K562 (cell line): ENCODE measurements around the gene RAD54L. TPM values are rescaled to one million over a fixed set of nuclear protein-coding genes. Genes with fewer than 3 reads are reported as not detected.
A peak's percentile ranks its signal among the peaks of the same experiment; 100 is the strongest.

Experiments used
- ATAC-seq: fragments of 200-7000 bp; cut with Tn5 transposase; 3 replicates; pipeline ENCODE4 v1.9.1; 2020; ENCODE audit warnings: moderate library complexity
- BruUV-seq: library from RNA; stranded (reverse); fragments of 400-500 nt; replicated peaks from 2 replicates; lab custom pipeline; 2021; lab: Mats Ljungman, UMichigan
- CTCF ChIA-PET: fragments of 300-600 bp; formaldehyde crosslinking; extraction: SDS; loops from one replicate; lab custom pipeline; 2021; ENCODE audit warnings: low intra/inter-chr PET ratio; lab: Yijun Ruan, JAX
- POLR2A ChIA-PET: fragments of 300-600, 350-650 bp; sonication (Branson Sonifier 250); formaldehyde crosslinking; extraction: SDS; loops from one replicate; lab custom pipeline; 2021; ENCODE audit warnings: antibody characterized with exemption, inconsistent platforms; lab: Yijun Ruan, JAX
- DNase-seq, 4 experiments: peaks; one replicate each; pipeline versions ENCODE4 v3.0.0 to v3.0.0-alpha.2; 2011 to 2018; ENCODE audit warnings: low spot score in 3 of 4, mixed read lengths in 3 of 4; ENCODE audit errors: extremely low read depth in 1 of 4
- FAIRE-seq: peaks from 2 replicates; lab custom pipeline; 2011; peaks lifted over from hg19 to GRCh38; lab: Jason Lieb, UNC
- H2AFZ ChIP-seq: 2 replicates; pipeline ENCODE4 v1.6.0; 2011; ENCODE audit warnings: low read depth, low read length, control low read depth, inconsistent platforms
- H3K27ac ChIP-seq: fragments of 200-600 bp; 3 replicates; pipeline ENCODE4 v1.8.0; 2011; ENCODE audit warnings: low read depth, mild to moderate bottlenecking, control low read depth, inconsistent platforms, low read length, moderate library complexity, mixed read lengths; ENCODE audit errors: extremely low read depth
- H3K27me3 ChIP-seq, 2 experiments: fragments of 300-600 bp in 1 of 2; 2 replicates in 1 of 2; 3 replicates in 1 of 2; pipeline versions ENCODE4 v1.6.0 to v1.8.0; 2011; ENCODE audit warnings: inconsistent platforms in 2 of 2, low read length in 2 of 2, mild to moderate bottlenecking in 1 of 2, mixed read lengths in 1 of 2, moderate library complexity in 1 of 2; ENCODE audit not compliant: control insufficient read depth in 2 of 2, insufficient read depth in 2 of 2
- H3K36me3 ChIP-seq: fragments of 300-600 bp; 3 replicates; pipeline ENCODE4 v1.8.0; 2011; ENCODE audit warnings: mild to moderate bottlenecking, low read length, inconsistent platforms; ENCODE audit not compliant: control insufficient read depth, insufficient read depth
- H3K4me1 ChIP-seq, 2 experiments: fragments of 200-600 bp in 1 of 2; replicated peaks in 1 of 2; 2 replicates in 1 of 2; 3 replicates in 1 of 2; pipeline versions ENCODE4 v1.5.1 to v1.8.0; 2011; ENCODE audit warnings: inconsistent platforms in 2 of 2, low read length in 2 of 2, mild to moderate bottlenecking in 1 of 2, mixed read lengths in 1 of 2, moderate library complexity in 1 of 2; ENCODE audit not compliant: control insufficient read depth in 2 of 2, insufficient read depth in 2 of 2
- H3K4me2 ChIP-seq: 2 replicates; pipeline ENCODE4 v1.6.1; 2011; ENCODE audit warnings: low read length, control low read depth, inconsistent platforms, mixed read lengths; ENCODE audit not compliant: insufficient read depth
- H3K4me3 ChIP-seq: fragments of 200-600 bp; sonication (generic), shearing (Covaris generic); 2 replicates; pipeline ENCODE4 v1.5.1; 2016; ENCODE audit warnings: control low read depth, inconsistent platforms
- H3K79me2 ChIP-seq: fragments of 200-600 bp; 3 replicates; pipeline ENCODE4 v1.8.0; 2011; ENCODE audit warnings: low read length, inconsistent platforms; ENCODE audit not compliant: control insufficient read depth, insufficient read depth
- H3K9ac ChIP-seq, 2 experiments: 2 replicates each; pipeline versions ENCODE4 v1.6.0 to v1.6.1; 2011; ENCODE audit warnings: low read depth in 2 of 2, low read length in 2 of 2, control low read depth in 1 of 2, inconsistent platforms in 1 of 2, mild to moderate bottlenecking in 1 of 2, mixed read lengths in 1 of 2; ENCODE audit not compliant: insufficient read depth in 1 of 2
- H3K9me1 ChIP-seq: one replicate; pipeline ENCODE4 v1.6.0; 2011; ENCODE audit warnings: inconsistent platforms, mild to moderate bottlenecking, low read length, moderate library complexity; ENCODE audit not compliant: control insufficient read depth, insufficient read depth
- H3K9me3 ChIP-seq: replicated peaks from 2 replicates; pipeline ENCODE4 v1.5.1; 2011; ENCODE audit warnings: low read depth, low read length, inconsistent platforms; ENCODE audit not compliant: control insufficient read depth, insufficient read depth
- H4K20me1 ChIP-seq: replicated peaks from 2 replicates; pipeline ENCODE4 v1.6.1; 2011; ENCODE audit warnings: low read length, inconsistent platforms, mixed read lengths; ENCODE audit not compliant: control insufficient read depth, insufficient read depth
- CBX1 ChIP-seq: sonication (generic); IDR thresholded peaks from 2 replicates; pipeline ENCODE4 v1.6.1; 2016; ENCODE audit warnings: antibody characterized with exemption, low read depth, mild to moderate bottlenecking
- HIVEP1 ChIP-seq: fragments of 250-450 bp; sonication (Bioruptor Pico); IDR thresholded peaks from 2 replicates; pipeline ENCODE4 v1.4.0; 2020; ENCODE audit warnings: mild to moderate bottlenecking
- HMG20B ChIP-seq: fragments of 250-450 bp; sonication (Bioruptor Pico); IDR thresholded peaks from 2 replicates; pipeline ENCODE4 v1.5.0; 2021; ENCODE audit warnings: mild to moderate bottlenecking
- KAT2B ChIP-seq: IDR thresholded peaks from one replicate; pipeline ENCODE4 v1.6.1; 2012; ENCODE audit warnings: low read depth, mild to moderate bottlenecking, control low read depth, inconsistent platforms, low read length, moderate library complexity
- KAT7 ChIP-seq: sonication (generic); formaldehyde crosslinking; IDR thresholded peaks from 2 replicates; pipeline ENCODE4 v1.8.0; 2022; ENCODE audit warnings: missing genetic modification reagents, mild to moderate bottlenecking, borderline replicate concordance
- MAFK ChIP-seq: IDR thresholded peaks from 2 replicates; pipeline ENCODE4 v1.6.1; 2011; ENCODE audit warnings: low read length, improper control_type of control experiment
- NCOA4 ChIP-seq: fragments of 450-650 bp; IDR thresholded peaks from 2 replicates; pipeline ENCODE4 v1.6.1; 2018; ENCODE audit warnings: mild to moderate bottlenecking; ENCODE audit not compliant: partially characterized antibody
- NR0B1 ChIP-seq: fragments of 450-650 bp; IDR thresholded peaks from one replicate; pipeline ENCODE4 v1.6.1; 2018; ENCODE audit warnings: mild to moderate bottlenecking, moderate library complexity; ENCODE audit not compliant: partially characterized antibody
- TCF15 ChIP-seq: fragments of 250-450 bp; sonication (Bioruptor Pico); IDR thresholded peaks from 2 replicates; pipeline ENCODE4 v1.8.0; 2022; ENCODE audit warnings: moderate library complexity, mild to moderate bottlenecking, inconsistent platforms
- THRA ChIP-seq: fragments of 450-650 bp; IDR thresholded peaks from 2 replicates; pipeline ENCODE4 v1.6.1; 2017; ENCODE audit warnings: mild to moderate bottlenecking, moderate library complexity
- ZNF586 ChIP-seq: fragments of 450-650 bp; formaldehyde crosslinking; conservative IDR thresholded peaks from 2 replicates; pipeline ENCODE4 v1.4.0; 2020; ENCODE audit warnings: mild to moderate bottlenecking, moderate library complexity
- WGBS: fragments of 100-300 bp; shearing (Covaris generic); methylation state at CpG from one replicate; pipeline ENCODE4 v1.1.6; 2016; ENCODE audit warnings: low coverage, mixed read lengths; ENCODE audit not compliant: insufficient coverage; ENCODE audit errors: missing lambda C conversion rate; 5-methylcytosine and 5-hydroxymethylcytosine counted together
- in situ Hi-C: fragments of 300-500 bp; cut with MboI; formaldehyde crosslinking; loops from 4 replicates; pipeline ENCODE4 v1.15.0; 2018; ENCODE audit warnings: inconsistent platforms, mixed read lengths
- intact Hi-C: fragments of 100-400 bp; cut with micrococcal nuclease; formaldehyde crosslinking; loops from 2 replicates; pipeline ENCODE4 v1.14.2; 2022
- polyA plus RNA-seq, 8 experiments: library from polyadenylated mRNA; depleted of rRNA in 4 of 8; stranded (reverse) in 5 of 8; unstranded in 3 of 8; fragments of >200 nt; fragmentation: Nextera tagmentation in 2 of 8; fragmentation: Illumina TruSeq in 1 of 8; extraction: Ambion mirVana in 2 of 8; extraction: Trizol in 1 of 8; gene quantifications; 2 replicates each; pipeline versions ENCODE4 v1.2.1 to v1.2.3, GENCODE V29; 2011 to 2014; ENCODE audit warnings: inconsistent platforms in 1 of 8, missing spikeins in 1 of 8
- total RNA-seq, 7 experiments: library from RNA; depleted of rRNA in 6 of 7; stranded (reverse); fragments of >200 nt in 6 of 7; fragmentation: Illumina TruSeq in 2 of 7; extraction: Trizol in 2 of 7; gene quantifications; 2 replicates each; pipeline versions ENCODE4 v1.2.1 to v1.2.3, GENCODE V29; 2011 to 2021; ENCODE audit warnings: low replicate concordance in 1 of 7

Gene RAD54L
- total and polyA plus RNA-seq, 9 of the 15 experiments (the other 6 are each of a cell fraction or from before 2014, with no cell fraction given): 17.9 to 92.3 (median 37.5) TPM

GRCh38 chr1:46203738-46204405 lies 43.7 kb upstream of the RAD54L start:
- H3K36me3 ChIP-seq: no peaks in the 10 kb centered on the region
- H3K9ac ChIP-seq: peak overlapping the region; percentile 46 to 92; a peak in 3 of 4 replicates
- peak; percentile 15 for FAIRE-seq

GRCh38 chr1:46204406-46204742 lies 43.2 kb upstream of the RAD54L start:
- ATAC-seq: no peak
- intact Hi-C loops: no loop called here
- H3K27me3 ChIP-seq: no peaks in the 10 kb centered on the region
- H3K9ac ChIP-seq: peak overlapping the region in 1 of 2 experiments; percentile 36; a peak in 1 of 4 replicates
- WGBS: 76% methylated on average over 5 of the region's 5 CpGs
- no peaks in the 10 kb centered on the region for H3K79me2 ChIP-seq
- in situ Hi-C loops: no loop called here
- H3K4me2 ChIP-seq: no peak overlapping the region
- FAIRE-seq: no peak
- POLR2A ChIA-PET: interaction anchor here (0.6 to 1.1 kb wide), 4 partner anchors 14 to 233 kb away, joined by 3 to 5 read pairs (median 3); no protein-coding TSS in a partner anchor
- no TSS peak for BruUV-seq
- H3K4me1 ChIP-seq: peaks cover 12 to 25% of the 10 kb centered on the region in 2 experiments
- no peaks in the 10 kb centered on the region for H4K20me1 ChIP-seq
- H2AFZ ChIP-seq: no peak overlapping the region
- DNase-seq: no peak
- CTCF ChIA-PET: no interaction called here
- no peak overlapping the region for H3K4me3 ChIP-seq
- H3K27ac ChIP-seq: no peak overlapping the region
- no peaks in the 10 kb centered on the region for H3K9me3 ChIP-seq
- no peaks in the 10 kb centered on the region for H3K36me3 ChIP-seq
- H3K9me1 ChIP-seq: no peaks in the 10 kb centered on the region
- no peak for TF ChIP-seq ZNF586 (CRISPR knock-in tag)
- no peak for TF ChIP-seq MAFK
- no peak for TF ChIP-seq KAT2B
- TF ChIP-seq HMG20B (CRISPR knock-in tag): no peak
- no peak for TF ChIP-seq NCOA4
- no peak for TF ChIP-seq THRA
- TF ChIP-seq NR0B1: no peak
- no peak for TF ChIP-seq HIVEP1 (CRISPR knock-in tag)

More at GRCh38 chr1:46203738-46204405, 43.7 kb upstream of the RAD54L start:
- 55% methylated on average over 13 of the region's 14 CpGs for WGBS
- Histone ChIP-seq H3K27ac (no peak overlapping the region), H3K9me3 (no peaks in the 10 kb centered on the region), H3K4me2 (peak overlapping the region; percentile 85), H3K79me2 (peaks cover 2% of the 10 kb centered on the region; the same call in 1 of the 3 replicates), H4K20me1 (no peaks in the 10 kb centered on the region), H3K27me3 (no peaks in the 10 kb centered on the region), H3K9me1 (no peaks in the 10 kb centered on the region), H3K4me3 (peak overlapping the region; percentile 59), H2AFZ (peak overlapping the region; percentile 91), H3K4me1 (peaks cover 14 to 29% of the 10 kb centered on the region in 2 experiments)
- BruUV-seq: no TSS peak
- DNase-seq (peak in 1 of 4 experiments; percentile 10), ATAC-seq (no peak)
- POLR2A ChIA-PET: interaction anchor here (0.6 to 1.1 kb wide), 5 partner anchors 12 to 425 kb away, joined by 3 to 6 read pairs (median 3); no protein-coding TSS in a partner anchor
- intact Hi-C loops: no loop called here
- CTCF ChIA-PET: interaction anchor here (1.0 kb wide), 1 partner anchor 337 kb away, joined by 3 read pairs; no protein-coding TSS in a partner anchor
- TF ChIP-seq TCF15 (CRISPR knock-in tag): no peak
- 0 out of 2 replicates have a peak, but pooled peaks have one; percentile 18 for TF ChIP-seq KAT7 (CRISPR knock-in tag)
- TF ChIP-seq CBX1: no peak
- in situ Hi-C loops: no loop called here
